BLaER1 treated with 17β-estradiol and CSF1 and Interleukin-3, amounts not matched to agents 10 nM and 100 nM (cell line): Measurements from ENCODE around the gene STAMBPL1.
A peak's percentile ranks its signal among the peaks of the same experiment; 100 is the strongest.
"Not testable (repeated sequence)": the region's sequence is repeated elsewhere in the genome, so short reads cannot be mapped to it uniquely, and the experiment has no call there.

Experiments
- H3K27ac ChIP-seq, 11 experiments: shearing (Covaris generic); formaldehyde crosslinking; 2 replicates each; pipeline ENCODE4 v1.8.1; 2022
- H3K27me3 ChIP-seq, 11 experiments: shearing (Covaris generic); formaldehyde crosslinking; 2 replicates each; pipeline ENCODE4 v1.8.1; 2022
- H3K36me3 ChIP-seq, 11 experiments: shearing (Covaris generic); formaldehyde crosslinking; 2 replicates each; pipeline ENCODE4 v1.8.1; 2022
- H3K4me1 ChIP-seq, 10 experiments: shearing (Covaris generic); formaldehyde crosslinking; 2 replicates each; pipeline ENCODE4 v1.8.1; 2022
- H3K4me2 ChIP-seq, 11 experiments: shearing (Covaris generic); formaldehyde crosslinking; 2 replicates each; pipeline ENCODE4 v1.8.1; 2022
- H3K4me3 ChIP-seq, 10 experiments: shearing (Covaris generic); formaldehyde crosslinking; 2 replicates each; pipeline ENCODE4 v1.8.1; 2022
- H3K9ac ChIP-seq, 11 experiments: shearing (Covaris generic); formaldehyde crosslinking; 2 replicates each; pipeline ENCODE4 v1.8.1; 2022
- H3K9me3 ChIP-seq, 11 experiments: shearing (Covaris generic); formaldehyde crosslinking; replicated peaks in 1 of 11; 2 replicates each; pipeline ENCODE4 v1.8.1; 2022
- H4K20me1 ChIP-seq, 11 experiments: shearing (Covaris generic); formaldehyde crosslinking; 2 replicates each; pipeline ENCODE4 v1.8.1; 2022
- Cebpa-rat ChIP-seq, 11 experiments: shearing (Covaris generic); IDR thresholded peaks; 2 replicates each; pipeline ENCODE4 v1.8.1; 2022

STAMBPL1 gene

DNA sequence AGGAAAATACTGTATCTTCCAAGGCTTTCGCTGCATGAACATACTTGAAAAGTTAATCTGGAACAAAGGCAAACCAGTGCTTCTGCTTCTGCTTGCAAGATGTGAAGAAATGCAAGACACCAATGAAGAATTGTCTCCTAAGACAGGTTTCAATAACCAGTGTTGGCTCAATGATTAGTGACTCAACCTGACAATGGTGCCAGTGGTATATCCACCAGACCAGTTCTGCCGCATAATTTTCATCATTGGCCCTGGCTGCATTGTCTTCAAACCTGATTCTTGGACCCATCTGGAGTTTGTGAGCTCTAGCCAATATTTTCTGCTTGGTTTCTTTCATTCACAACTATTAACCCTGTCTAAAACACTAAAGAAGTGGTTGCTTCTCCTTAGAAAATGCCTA is 13.6 kb upstream of the STAMBPL1 start:
- no peaks in the 10 kb centered on the region for H3K36me3 ChIP-seq
- no peak overlapping the region for H3K9ac ChIP-seq
- no peaks in the 10 kb centered on the region for H3K27me3 ChIP-seq
- 0 out of 22 replicates have a peak, but pooled peaks cover 0 to 4% (median 0%) of the 10 kb centered on the region in 11 experiments for H3K9me3 ChIP-seq
- TF ChIP-seq Cebpa-rat (IDR thresholded peaks at IDR 0.05): no peak
- no peaks in the 10 kb centered on the region for H4K20me1 ChIP-seq
- H3K4me1 ChIP-seq: peaks cover 0 to 34% (median 0%) of the 10 kb centered on the region in 10 experiments; a peak in 6 of 20 replicates
- peak overlapping the region in 2 of 11 experiments; percentile 1 to 30; a peak in 2 of 22 replicates for H3K4me2 ChIP-seq
- H3K27ac ChIP-seq: no peak overlapping the region
- H3K4me3 ChIP-seq: no peak overlapping the region

DNA sequence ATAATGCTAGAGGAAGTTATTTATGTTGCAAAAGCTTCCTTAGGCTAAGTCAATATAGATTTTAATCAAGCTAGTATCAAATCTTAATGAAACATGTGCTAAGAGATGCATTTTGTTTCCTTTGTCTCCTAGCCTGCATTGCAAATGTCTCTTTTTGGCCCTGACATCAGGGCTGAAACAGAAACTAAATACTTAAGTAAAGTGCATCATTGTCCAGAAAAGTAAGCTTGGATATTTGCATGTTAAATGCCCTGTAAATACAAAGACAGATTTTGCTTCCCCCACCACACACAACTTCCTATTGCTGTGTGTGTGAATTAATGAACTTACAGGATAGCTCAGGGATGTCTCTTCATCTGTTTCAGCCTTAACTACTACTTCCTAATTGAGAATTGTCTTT is 10.0 kb upstream of the STAMBPL1 start:
- no peak overlapping the region for H3K9ac ChIP-seq

DNA sequence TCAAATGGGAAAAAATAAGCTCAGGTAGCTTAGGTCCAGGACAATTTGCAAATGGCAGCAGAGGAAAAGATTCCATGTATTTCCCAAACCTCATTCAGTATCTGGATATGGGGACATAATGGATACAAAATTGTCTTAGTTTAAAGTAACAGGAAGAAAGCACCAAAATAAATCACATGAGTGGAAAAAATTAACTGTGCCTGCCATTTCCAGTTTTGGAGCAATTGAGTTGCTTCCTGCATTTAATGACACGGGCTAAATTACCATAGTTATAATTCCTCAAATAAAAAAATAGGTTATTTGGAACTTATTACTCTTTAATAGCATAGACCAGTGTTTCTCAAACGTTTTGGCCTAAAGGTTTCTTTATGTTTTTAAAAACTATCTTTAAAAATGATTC is 6.3 kb upstream of the STAMBPL1 start:
- Histone ChIP-seq H3K36me3 (no peaks in the 10 kb centered on the region), H3K9ac (no peak overlapping the region), H3K4me2 (peak overlapping the region in 1 of 11 experiments; percentile 15; a peak in 1 of 22 replicates), H3K27ac (no peak overlapping the region), H3K27me3 (no peaks in the 10 kb centered on the region), H4K20me1 (no peaks in the 10 kb centered on the region), H3K9me3 (0 out of 22 replicates have a peak, but pooled peaks cover 0 to 4% (median 0%) of the 10 kb centered on the region in 11 experiments), H3K4me3 (no peak overlapping the region), H3K4me1 (peaks cover 0 to 12% (median 0%) of the 10 kb centered on the region in 10 experiments; a peak in 2 of 20 replicates)
- TF ChIP-seq Cebpa-rat (IDR thresholded peaks at IDR 0.05): no peak

More for the DNA sequence above, 10.0 kb upstream of the STAMBPL1 start:
- Histone ChIP-seq H4K20me1 (no peaks in the 10 kb centered on the region), H3K27ac (no peak overlapping the region), H3K4me2 (no peak overlapping the region), H3K4me3 (no peak overlapping the region), H3K4me1 (peaks cover 0 to 30% (median 0%) of the 10 kb centered on the region in 10 experiments; a peak in 4 of 20 replicates), H3K9me3 (0 out of 22 replicates have a peak, but pooled peaks cover 0 to 4% (median 0%) of the 10 kb centered on the region in 11 experiments), H3K27me3 (no peaks in the 10 kb centered on the region), H3K36me3 (no peaks in the 10 kb centered on the region)
- no peak for TF ChIP-seq Cebpa-rat (IDR thresholded peaks at IDR 0.05)

DNA sequence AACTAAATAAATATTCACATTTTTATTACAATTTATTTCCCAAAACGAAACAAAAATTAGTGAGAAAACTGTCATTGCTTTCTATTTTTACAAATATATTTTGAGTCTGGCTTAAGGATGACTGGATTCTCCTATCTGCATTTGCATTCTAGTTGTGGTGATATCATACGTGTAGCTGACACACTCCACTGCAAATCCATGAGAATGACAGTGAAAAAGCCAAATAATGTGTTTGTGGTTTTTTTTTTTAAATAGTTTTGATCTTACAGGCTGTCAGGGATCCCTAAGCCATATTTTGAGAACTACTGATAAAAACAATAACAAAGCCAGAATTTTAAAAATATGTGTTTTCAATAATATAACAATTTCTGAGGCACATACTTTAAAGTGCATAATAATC is 5.8 kb upstream of the STAMBPL1 start:
- Histone ChIP-seq H4K20me1 (no peaks in the 10 kb centered on the region), H3K4me2 (no peak overlapping the region), H3K4me1 (peaks cover 0 to 13% (median 2%) of the 10 kb centered on the region in 10 experiments; a peak in 14 of 20 replicates), H3K36me3 (no peaks in the 10 kb centered on the region), H3K27ac (no peak overlapping the region), H3K27me3 (no peaks in the 10 kb centered on the region), H3K9ac (no peak overlapping the region), H3K4me3 (no peak overlapping the region), H3K9me3 (0 out of 22 replicates have a peak, but pooled peaks cover 0 to 4% (median 0%) of the 10 kb centered on the region in 11 experiments)
- TF ChIP-seq Cebpa-rat (IDR thresholded peaks at IDR 0.05): no peak

DNA sequence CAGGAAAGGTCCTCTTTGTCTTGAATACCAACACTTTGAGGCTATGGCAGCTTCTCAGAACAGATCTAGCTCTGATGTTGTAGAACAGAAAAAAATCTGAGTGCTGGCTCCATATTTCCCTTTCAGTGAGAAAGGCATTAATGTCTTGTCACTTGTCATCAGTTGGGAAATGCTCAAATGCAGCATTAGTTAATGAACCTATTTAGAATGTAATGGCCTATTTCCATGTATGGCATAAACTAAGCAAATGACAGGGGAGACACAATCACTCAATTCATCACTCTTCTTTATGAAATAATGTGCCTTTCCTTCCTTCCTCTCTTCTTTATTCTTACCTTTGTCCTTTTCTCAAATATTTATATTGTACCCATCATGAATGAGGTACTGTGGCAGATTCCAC is 5.0 kb upstream of the STAMBPL1 start:
- Histone ChIP-seq H3K9me3 (0 out of 22 replicates have a peak, but pooled peaks cover 0 to 4% (median 0%) of the 10 kb centered on the region in 11 experiments), H3K9ac (no peak overlapping the region), H4K20me1 (no peaks in the 10 kb centered on the region), H3K4me1 (peaks cover 5 to 16% (median 9%) of the 10 kb centered on the region in 10 experiments; a peak in 17 of 20 replicates), H3K27ac (no peak overlapping the region), H3K4me2 (no peak overlapping the region), H3K36me3 (no peaks in the 10 kb centered on the region), H3K27me3 (no peaks in the 10 kb centered on the region), H3K4me3 (no peak overlapping the region)
- no peak for TF ChIP-seq Cebpa-rat (IDR thresholded peaks at IDR 0.05)

DNA sequence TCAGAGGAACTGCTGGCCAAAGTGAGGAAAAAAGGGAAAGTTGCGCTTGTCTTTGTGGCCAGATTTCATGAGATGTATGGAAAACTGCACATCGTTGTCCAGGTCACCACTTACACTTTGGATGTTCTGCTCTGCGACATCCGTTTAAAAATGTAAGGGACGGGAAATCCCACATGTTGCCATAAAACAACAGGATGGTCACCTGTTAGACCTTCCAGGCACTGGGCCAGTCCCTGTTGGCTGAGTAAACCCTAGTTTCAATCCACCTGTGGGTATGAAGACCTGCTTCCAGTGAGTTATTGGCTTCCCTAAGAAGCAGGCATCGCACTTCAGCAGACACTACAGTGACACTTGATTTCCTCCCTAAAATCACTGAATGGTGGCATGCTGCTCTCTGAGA is 2.7 kb upstream of the STAMBPL1 start:
- Histone ChIP-seq H3K4me2 (no peak overlapping the region), H3K4me1 (peaks cover 21 to 26% (median 24%) of the 10 kb centered on the region in 10 experiments), H4K20me1 (no peaks in the 10 kb centered on the region), H3K4me3 (no peak overlapping the region), H3K27ac (no peak overlapping the region), H3K36me3 (no peaks in the 10 kb centered on the region), H3K9me3 (no peaks in the 10 kb centered on the region), H3K9ac (no peak overlapping the region), H3K27me3 (no peaks in the 10 kb centered on the region)
- no peak for TF ChIP-seq Cebpa-rat (IDR thresholded peaks at IDR 0.05)

DNA sequence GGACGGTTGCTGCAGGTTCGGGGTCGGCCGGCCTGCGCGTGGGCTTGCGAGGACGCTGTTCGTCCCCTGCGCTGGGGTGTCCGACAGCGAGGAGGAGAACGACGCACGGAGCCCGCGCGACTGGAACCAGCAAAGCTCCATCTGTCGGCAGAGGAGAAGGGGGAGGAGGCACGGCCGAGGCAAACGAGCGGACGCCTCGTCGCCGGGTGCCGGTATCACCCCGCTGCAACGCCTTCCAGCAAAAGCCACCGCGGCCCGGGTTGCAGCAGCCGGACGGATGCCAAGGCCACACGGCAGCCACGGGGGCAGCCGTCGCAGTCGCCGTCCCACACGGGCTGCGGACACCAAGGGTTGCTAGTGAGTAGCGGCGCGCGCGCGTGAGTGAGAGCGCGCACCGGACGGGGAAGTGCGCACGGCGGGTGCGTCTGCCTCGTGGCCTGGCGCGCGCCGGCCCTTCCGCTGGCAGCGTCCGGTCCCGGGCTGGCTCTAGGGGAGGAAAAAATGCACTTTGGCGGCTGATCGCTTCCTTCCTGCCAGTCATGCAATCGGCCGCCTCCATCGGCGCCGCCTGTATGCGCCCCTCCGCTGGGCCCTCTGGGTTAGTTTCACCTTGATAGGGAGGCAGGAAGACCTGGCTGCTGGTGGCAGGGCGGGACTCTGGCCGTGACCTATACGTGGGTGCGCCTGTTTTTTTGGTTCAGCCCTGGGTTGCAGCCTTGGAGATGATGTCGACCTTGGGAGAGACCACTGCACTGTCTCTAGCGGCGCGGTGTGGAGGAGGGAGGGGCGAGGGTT is 434 bp downstream of the STAMBPL1 start:
- Histone ChIP-seq H3K36me3 (no peaks in the 10 kb centered on the region), H3K4me3 (peak overlapping the region; percentile 66 to 84 (median 78)), H3K27me3 (no peaks in the 10 kb centered on the region), H3K9ac (peak overlapping the region; percentile 74 to 90 (median 82)), H3K27ac (peak overlapping the region; percentile 75 to 87 (median 80)), H3K4me1 (peaks cover 25 to 33% (median 27%) of the 10 kb centered on the region in 10 experiments), H3K4me2 (peak overlapping the region; percentile 74 to 94 (median 88)), H3K9me3 (no peaks in the 10 kb centered on the region), H4K20me1 (no peaks in the 10 kb centered on the region)
- no peak for TF ChIP-seq Cebpa-rat (IDR thresholded peaks at IDR 0.05)

DNA sequence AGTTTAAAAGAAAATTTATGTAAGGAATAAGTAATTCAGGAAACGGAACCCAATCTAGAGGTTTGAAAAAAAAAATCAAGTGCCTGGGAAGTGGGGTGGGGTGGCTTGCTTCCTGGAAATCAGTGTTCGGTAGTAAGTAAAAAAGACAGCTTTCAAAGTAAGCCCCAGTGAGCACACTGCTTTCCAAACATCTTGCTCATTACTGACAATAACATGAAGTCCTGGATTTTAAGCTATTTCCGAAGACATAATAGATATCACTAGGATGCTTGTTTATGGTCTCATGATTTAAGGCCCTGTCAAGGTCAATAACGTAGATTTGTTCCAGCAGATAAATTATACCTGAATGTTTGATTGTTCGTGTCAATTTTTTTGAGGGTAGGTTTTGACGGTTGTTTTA is 1.3 kb downstream of the STAMBPL1 start:
- Histone ChIP-seq H3K27me3 (no peaks in the 10 kb centered on the region), H3K4me3 (peak overlapping the region; percentile 66 to 84 (median 78)), H3K9me3 (no peaks in the 10 kb centered on the region), H3K27ac (peak overlapping the region in 8 of 11 experiments; percentile 78 to 87 (median 82); a peak in 15 of 22 replicates), H3K4me1 (peaks cover 25 to 33% (median 27%) of the 10 kb centered on the region in 10 experiments), H3K4me2 (peak overlapping the region; percentile 74 to 94 (median 88)), H3K9ac (peak overlapping the region; percentile 74 to 90 (median 82); a peak in 20 of 22 replicates), H4K20me1 (no peaks in the 10 kb centered on the region), H3K36me3 (no peaks in the 10 kb centered on the region)
- no peak for TF ChIP-seq Cebpa-rat (IDR thresholded peaks at IDR 0.05)

DNA sequence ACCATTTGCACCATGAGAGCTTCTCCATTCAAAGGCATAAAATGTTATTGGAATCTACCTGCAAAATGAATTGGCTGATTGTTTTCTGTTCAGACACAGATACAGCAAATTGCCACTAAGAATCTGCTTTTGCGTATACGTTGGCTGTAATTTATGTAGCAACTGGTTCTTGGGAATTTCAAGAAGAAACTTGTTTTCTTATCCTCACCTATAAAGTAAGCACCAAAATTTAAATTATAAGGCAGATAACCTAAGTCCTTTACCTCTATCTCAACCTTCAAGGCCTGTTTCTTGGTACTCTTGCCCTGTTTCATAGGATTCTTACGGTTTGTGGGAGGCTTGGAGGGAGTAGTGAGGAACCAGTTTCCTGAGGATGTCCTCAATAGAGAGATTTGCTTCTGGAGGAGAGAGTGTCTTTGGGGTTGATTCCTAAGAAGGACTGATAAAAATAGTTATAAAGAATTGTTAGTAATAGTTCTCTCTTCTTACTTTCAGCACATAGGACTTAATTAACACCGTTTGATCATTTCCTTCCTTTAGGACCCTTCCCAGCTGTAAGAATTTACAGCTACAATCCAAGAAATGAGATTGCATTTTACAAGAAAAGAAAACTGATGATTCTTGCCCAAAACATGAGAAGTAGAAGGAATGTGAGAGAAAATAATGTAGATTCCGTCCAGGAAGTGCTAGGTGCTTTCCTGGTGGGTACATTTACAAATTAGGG is 2.0 kb downstream of the STAMBPL1 start:
- Histone ChIP-seq H3K4me3 (peak overlapping the region in 3 of 10 experiments; percentile 66 to 84 (median 72); a peak in 4 of 20 replicates), H3K27ac (no peak overlapping the region; a peak in 2 of 22 replicates)
- TF ChIP-seq Cebpa-rat (IDR thresholded peaks at IDR 0.05): no peak

DNA sequence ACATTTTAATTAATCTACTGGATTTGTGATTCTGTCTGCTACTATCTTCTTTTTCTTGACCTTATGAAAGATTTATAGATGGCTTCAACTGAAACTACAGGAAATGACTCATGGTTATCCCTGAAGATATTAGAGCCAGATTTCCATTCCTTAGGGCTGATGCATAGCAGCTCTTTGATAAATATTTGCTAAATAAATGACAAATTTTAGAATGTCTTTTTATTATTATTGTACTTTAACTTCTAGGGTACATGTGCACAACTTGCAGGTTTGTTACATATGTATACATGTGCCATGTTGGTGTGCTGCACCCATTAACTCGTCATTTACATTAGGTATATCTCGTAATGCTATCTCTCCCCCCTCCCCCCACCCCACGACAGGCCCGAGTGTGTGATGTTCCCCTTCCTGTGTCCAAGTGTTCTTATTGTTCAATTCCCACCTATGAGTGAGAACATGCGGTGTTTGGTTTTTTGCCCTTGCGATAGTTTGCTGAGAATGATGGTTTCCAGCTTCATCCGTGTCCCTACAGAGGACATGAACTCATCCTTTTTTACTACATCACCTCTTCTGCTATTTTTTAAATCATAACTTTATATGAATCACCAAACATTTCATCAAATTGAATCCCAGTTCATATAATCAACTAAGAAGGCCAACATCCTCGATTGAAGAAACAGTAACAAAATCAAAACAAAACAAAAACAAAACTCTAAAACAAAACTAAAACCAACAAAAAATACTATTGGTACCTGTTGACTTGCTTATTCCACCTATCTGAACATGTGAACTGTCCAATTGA is 2.8 kb downstream of the STAMBPL1 start:
- H3K36me3 ChIP-seq, H3K27ac ChIP-seq, H3K9me3 ChIP-seq, H4K20me1 ChIP-seq, H3K27me3 ChIP-seq, H3K9ac ChIP-seq: not testable (repeated sequence)
- Histone ChIP-seq H3K4me2 (peak overlapping the region; percentile 74 to 94 (median 88); a peak in 19 of 22 replicates), H3K4me3 (0 out of 20 replicates have a peak overlapping the region, but pooled peaks of 1 of the 10 experiments have one; percentile 66), H3K4me1 (peaks cover 25 to 40% (median 28%) of the 10 kb centered on the region in 10 experiments)

More for the DNA sequence above, 2.0 kb downstream of the STAMBPL1 start:
- Histone ChIP-seq H3K4me1 (peaks cover 25 to 40% (median 28%) of the 10 kb centered on the region in 10 experiments), H4K20me1 (no peaks in the 10 kb centered on the region), H3K9ac (peak overlapping the region in 1 of 11 experiments; percentile 9; a peak in 1 of 22 replicates), H3K36me3 (no peaks in the 10 kb centered on the region), H3K27me3 (no peaks in the 10 kb centered on the region), H3K4me2 (peak overlapping the region; percentile 74 to 94 (median 88)), H3K9me3 (no peaks in the 10 kb centered on the region)
